GM19468 (cell line): ENCODE results near the gene MIF.
A peak's percentile ranks its signal among the peaks of the same experiment; 100 is the strongest.

ENCODE experiments used
- ATAC-seq: cut with Tn5 transposase; IDR thresholded peaks from one replicate; pipeline ENCODE4 v1.9.1; 2021; ENCODE audit warnings: mild to moderate bottlenecking, moderate library complexity, moderate number of reproducible peaks; ENCODE audit not compliant: unreplicated experiment; ENCODE audit errors: extremely low read depth

The MIF gene

DNA sequence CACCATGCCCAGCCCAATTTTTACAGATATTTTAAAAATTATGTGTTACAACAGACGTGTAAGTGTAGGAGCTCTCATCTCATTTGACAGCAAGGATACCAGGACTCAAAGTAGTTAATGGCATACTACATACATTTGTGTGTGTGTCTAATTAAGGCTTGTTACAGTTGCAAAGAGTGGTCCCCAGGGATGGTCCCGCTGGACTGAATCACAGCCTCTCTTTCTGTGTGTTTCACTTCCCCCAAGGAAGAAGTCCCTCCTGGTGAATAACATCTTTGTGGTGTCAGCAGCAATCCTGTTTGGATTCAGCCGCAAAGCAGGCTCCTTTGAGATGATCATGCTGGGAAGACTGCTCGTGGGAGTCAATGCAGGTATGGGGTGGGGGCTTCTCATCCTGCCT lies 19.3 kb upstream of the MIF start:
- ATAC-seq, result no peak

DNA sequence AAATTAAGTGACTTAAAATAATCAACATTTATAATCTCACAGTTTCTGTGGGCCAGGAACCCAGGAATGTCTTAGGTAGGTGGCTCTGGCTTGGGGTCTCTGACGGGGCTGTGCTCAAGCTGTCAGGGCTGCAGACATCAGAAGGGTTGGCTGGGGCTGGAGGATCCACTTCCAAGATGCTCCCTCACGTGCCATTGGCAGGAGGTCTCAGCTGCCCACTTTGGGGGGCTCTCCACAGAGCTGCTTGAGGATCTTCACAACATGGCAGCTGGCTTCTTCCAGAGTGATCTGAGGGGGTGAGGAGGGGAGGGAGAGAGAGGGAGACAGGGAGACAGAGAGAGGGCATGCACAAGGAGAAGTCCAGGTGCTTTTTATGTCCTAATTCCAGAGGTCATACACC lies 18.4 kb upstream of the MIF start:
- no peak for ATAC-seq

DNA sequence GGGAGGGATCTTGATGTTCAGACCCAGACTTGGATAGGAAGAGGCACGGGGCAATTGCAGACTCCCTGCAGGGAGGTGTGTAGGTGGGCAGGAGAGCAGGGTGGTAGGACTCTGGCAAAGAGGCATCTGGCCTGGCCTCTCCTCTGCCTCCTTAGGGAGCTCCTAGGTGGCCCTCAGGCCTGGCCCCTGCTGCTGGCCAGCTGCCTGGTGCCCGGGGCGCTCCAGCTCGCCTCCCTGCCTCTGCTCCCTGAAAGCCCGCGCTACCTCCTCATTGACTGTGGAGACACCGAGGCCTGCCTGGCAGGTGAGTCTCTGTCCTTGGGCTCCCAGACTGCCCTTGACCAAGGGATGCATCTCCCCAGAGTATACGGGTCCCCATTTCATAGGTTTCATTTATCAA lies 16.6 kb upstream of the MIF start:
- ATAC-seq, result no peak

DNA sequence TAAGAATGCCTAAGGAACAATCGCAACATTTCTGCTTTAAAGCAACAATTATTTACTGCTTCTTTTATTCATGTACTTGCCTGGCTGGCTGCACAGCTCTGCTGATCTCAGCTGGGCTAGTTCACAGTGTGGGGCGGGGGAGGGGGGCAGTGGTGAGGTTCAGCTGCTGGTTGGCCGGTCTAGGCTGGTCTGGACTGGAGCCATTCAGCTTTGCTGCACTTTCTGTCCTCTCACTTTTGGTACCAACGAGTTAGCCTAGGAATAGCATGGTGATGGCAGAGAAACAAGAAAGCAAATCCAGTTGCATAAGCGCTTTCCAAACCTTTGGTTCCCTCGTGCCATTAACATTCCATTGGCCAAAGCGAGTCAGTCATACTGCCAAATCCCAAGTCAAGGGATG lies 16.0 kb upstream of the MIF start:
- ATAC-seq, result no peak

DNA sequence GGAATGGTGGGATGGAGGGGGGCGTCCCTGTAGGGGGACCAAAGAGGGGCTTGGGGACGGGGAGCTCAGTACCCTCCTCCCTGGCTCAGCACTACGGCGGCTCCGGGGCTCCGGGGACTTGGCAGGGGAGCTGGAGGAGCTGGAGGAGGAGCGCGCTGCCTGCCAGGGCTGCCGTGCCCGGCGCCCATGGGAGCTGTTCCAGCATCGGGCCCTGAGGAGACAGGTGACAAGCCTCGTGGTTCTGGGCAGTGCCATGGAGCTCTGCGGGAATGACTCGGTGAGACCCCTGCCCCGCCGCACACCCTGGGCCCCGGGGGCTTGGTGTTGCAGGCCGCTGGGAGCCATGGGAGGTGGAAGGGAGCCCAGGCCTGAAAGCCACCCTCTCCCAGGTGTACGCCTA lies 11.8 kb upstream of the MIF start:
- ATAC-seq, result no peak

DNA sequence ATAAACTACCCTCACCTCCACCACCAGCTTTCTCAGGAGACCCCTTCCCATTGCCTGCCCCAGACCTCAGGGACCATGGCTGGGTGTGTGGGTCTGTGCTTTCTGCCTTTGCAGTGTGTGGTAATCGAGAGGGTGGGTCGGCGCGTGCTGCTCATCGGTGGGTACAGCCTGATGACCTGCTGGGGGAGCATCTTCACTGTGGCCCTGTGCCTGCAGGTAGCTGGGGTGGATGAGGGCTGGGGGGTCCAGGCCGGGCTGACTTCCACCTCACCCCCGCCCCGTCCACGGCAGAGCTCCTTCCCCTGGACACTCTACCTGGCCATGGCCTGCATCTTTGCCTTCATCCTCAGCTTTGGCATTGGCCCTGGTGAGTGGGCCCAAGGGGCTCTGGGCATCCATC lies 10.5 kb upstream of the MIF start:
- no peak for ATAC-seq

DNA sequence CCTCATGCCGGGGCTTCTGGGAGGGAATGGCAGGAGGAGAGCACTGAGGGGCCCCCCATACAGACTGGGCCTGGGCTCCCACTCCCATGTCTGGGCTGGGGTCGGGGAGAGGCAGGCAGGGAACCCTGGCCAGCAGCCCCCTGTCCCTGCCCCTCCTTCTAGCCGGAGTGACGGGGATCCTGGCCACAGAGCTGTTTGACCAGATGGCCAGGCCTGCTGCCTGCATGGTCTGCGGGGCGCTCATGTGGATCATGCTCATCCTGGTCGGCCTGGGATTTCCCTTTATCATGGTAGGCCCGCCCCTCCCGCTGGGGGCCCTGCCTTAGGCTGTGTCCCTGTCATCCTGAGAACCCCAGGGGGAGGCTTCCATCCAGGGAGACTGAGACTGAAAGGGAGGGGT lies 10.0 kb upstream of the MIF start:
- no peak for ATAC-seq

DNA sequence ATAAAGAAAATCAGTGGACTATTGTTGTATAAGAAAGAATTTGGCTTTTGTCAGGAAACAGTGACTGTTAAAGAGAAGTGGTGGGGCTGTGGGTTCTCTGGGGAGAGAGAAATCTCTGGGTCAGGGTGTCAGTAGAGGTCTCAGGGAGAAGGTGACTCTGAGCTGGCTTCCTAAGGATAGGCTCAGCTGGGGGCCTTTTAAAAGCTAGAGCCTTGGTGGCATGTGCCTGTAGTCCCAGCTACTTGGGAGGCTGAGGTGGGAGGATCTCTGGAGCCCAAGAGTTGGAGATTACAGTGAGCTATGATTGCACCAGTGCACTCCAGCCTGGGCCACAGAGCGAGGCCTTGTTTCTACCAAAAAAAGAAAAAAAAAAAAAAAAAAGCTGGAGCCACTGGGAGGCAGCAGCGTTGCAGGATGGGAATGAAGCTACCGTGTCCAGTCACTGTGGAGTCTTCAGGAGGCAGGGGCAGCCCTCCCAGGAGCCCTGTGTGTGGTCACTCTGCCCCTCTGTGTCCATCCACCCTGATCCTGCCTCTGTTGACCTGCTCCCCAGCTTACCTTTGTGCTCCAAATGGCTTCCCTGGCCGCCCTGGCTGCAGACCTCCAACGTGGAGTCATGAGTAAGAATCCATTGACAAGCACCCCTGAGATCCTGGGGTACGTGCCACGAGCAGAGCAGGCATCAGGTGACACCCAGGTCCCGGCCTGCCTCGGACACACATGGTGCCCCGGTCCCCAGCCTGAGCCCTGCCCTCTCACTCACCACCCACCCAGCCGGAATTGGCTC lies 5.4 kb upstream of the MIF start:
- no peak for ATAC-seq

DNA sequence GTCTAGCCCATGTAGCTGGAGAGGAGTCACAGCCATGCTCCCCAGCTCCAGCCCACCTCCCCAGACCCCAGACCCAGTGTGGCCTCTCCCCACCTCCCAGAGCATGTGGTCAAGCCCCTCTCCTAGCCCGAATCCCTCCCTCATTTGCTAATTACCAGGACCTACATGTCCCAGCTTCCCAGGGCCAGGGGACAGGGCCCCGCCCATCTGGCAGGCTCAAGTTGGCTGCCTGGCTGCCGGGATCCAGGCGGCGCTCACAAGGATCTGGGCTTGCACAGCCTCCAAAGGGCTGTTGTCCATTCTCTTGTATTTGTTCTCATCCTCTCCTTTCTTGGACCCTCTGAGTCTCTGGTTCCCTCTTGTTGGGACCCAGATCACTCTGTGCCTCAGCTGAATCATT lies 4.6 kb upstream of the MIF start:
- ATAC-seq, result no peak

DNA sequence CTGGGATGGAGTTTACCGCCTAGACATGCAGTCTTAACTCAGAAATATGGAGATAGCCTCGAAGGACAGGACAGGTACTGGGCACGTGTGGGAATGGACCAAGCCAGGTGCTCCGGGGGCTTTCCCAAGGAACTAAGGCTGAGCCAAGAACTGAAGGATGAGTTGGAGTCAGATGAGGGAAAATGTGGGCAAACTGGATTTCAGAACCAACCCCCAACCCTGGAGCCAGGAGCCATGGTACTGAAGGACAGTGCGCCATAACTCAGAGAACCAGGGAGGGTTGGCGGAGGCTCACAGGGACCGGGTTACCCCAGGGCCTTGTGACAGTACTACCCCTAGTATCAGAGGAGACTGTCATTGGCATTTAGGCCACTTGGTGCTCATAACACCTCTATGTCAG lies 2.5 kb upstream of the MIF start:
- no peak for ATAC-seq

DNA sequence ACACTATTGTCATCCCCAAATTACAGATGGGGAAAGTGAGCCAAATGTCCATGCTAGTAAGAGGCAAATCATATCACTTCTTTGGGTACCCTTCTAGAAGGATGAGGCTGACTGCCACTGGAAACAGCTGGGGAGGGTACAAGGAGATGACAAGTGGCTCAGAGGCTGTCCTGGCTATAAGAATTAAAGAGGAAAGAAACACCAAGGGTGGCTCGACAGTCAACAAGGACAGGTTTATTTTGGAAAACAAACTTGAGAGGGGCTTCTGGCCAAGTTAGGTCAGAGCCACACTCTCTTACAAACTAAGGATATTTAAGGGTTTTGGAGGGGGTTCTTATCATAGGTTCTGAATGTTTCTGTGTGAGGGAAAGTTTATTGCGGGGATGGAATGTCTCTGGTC lies 2.1 kb upstream of the MIF start:
- no peak for ATAC-seq

DNA sequence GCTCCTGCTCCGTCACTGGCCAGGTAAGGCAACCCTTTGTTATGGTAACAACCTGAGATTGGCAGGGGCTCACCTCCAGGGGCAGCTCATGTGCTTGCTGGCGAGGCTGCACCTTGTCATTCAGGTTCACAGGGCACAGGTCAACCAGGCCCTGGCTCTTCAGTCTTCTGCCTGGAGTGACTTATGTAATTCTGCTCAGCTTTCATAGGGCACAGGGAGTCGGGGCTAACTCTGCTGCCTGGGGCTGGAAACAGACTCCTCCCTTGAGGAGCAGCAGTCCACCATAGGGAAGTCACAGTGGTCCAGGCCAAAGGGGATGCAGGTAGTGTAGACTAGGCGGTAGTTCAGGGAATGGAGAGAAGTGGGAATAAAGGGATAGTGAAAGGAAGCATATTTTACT lies 1.5 kb upstream of the MIF start:
- ATAC-seq, result no peak

DNA sequence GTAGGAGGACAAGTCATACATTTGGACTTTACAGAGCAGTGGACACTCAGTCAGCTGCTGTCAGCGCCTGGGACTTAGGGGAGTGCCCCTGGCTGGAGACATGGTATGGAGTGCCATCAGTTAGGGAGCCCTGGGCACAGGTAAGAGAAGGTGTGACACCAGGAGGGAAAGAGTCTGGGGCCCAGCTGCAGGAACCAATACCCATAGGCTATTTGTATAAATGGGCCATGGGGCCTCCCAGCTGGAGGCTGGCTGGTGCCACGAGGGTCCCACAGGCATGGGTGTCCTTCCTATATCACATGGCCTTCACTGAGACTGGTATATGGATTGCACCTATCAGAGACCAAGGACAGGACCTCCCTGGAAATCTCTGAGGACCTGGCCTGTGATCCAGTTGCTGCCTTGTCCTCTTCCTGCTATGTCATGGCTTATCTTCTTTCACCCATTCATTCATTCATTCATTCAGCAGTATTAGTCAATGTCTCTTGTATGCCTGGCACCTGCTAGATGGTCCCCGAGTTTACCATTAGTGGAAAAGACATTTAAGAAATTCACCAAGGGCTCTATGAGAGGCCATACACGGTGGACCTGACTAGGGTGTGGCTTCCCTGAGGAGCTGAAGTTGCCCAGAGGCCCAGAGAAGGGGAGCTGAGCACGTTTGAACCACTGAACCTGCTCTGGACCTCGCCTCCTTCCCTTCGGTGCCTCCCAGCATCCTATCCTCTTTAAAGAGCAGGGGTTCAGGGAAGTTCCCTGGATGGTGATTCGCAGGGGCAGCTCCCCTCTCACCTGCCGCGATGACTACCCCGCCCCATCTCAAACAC lies 850 bp upstream of the MIF start:
- no peak for ATAC-seq

DNA sequence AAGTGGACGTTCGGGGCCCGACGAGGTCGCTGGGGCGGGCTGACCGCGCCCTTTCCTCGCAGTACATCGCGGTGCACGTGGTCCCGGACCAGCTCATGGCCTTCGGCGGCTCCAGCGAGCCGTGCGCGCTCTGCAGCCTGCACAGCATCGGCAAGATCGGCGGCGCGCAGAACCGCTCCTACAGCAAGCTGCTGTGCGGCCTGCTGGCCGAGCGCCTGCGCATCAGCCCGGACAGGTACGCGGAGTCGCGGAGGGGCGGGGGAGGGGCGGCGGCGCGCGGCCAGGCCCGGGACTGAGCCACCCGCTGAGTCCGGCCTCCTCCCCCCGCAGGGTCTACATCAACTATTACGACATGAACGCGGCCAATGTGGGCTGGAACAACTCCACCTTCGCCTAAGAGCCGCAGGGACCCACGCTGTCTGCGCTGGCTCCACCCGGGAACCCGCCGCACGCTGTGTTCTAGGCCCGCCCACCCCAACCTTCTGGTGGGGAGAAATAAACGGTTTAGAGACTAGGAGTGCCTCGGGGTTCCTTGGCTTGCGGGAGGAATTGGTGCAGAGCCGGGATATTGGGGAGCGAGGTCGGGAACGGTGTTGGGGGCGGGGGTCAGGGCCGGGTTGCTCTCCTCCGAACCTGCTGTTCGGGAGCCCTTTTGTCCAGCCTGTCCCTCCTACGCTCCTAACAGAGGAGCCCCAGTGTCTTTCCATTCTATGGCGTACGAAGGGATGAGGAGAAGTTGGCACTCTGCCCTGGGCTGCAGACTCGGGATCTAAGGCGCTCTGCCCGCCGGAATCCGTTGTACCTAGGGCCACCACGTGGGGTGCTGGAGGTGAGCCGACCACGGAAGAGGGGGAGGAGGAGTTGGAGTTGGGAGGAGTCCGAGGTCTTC lies 771 bp downstream of the MIF start:
- ATAC-seq, result peak; percentile 6

DNA sequence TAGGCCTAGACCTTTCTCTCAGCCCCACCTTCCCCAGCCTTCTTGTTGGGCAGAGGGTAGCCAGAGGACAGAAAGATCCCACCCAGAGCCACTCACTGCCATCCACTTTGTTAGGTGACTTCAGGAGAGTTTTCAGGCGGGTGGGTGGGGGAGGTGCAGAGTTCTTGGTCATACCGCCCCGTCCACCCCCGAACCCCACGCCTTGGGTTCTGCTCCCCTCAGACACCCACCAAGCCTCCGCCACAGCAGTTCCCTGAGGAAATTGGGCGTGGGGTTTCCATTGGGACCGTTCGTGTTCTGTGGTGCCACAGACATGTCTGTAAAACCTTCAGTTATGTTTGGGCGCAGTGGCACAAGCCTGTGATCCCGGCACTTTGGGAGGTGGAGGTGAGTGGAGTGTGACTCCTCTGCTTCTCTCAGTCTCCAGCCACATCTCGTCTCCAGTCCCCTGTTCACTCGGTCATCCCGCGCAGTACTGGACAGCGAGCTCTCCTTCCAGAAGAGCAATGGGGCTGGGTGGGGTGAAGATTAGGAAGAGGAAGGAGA lies 1.5 kb downstream of the MIF start:
- ATAC-seq, result no peak

DNA sequence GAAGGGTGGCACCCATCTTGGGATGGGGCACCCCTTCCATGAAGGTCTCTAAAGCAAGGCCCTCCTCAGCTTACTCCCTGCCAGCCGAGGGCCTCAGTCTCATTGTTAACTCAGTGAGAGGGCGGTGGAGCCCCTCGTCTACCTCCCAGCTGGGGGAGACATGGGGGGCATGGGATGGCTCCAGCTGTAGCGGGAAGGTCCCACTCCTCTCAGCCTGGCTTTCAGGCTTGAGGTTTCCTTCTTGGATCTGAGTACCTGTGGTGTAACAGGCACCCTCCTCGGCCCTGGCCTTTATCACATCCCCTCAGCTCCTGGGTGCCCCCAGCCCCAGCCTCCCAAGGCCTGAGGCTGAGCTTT lies 2.0 kb downstream of the MIF start:
- ATAC-seq, result no peak

DNA sequence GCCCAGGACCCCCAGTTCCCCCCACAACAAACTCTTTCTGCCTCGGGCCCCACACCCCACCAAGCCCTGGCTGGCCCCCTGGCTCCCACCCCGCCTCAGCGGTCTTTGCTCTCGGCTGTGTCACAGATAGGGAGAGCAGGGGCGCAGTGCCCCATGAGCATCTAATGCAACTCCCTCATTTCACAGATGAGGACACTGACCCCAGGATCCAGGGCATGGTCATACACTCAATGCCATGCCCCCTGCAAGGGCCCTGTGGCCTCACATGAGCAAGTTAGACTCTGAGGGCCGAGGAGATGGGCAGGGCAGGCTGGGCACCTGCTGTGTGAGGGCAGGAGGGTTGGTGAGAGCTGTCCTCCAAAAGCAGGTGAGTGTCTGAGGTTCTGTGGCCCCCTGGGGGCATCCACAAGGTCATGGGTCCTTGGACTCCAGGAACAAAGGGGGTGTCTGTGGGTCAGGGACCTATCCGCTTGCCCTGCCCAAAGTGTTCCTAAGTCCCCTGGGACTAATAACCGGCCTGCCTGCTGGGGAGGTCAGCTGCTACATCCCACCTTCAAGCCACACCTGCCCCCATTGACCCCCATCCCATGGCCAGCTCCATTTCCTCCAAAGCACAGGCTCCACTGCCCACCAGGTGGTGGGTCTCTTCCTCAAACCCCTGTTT lies 2.5 kb downstream of the MIF start:
- no peak for ATAC-seq

DNA sequence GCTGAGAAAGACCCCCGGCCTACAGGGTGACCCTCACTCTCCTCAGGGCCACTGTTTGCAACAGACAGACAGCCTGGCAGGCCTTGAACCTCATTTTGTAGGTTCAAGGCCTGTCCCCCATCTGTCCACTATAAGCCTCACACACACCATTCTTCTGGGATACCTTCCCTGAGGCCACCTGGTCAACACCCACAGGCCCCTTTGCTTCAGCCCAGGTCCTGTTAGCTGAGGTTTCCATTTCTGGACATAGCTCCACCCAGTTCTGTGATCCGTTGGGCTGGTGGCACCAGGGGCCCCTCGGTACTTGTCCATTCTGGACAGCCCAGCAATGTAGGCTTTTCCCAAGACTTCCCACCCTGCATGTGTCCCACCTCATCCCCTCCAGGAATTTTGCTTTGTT lies 3.1 kb downstream of the MIF start:
- ATAC-seq, result no peak

DNA sequence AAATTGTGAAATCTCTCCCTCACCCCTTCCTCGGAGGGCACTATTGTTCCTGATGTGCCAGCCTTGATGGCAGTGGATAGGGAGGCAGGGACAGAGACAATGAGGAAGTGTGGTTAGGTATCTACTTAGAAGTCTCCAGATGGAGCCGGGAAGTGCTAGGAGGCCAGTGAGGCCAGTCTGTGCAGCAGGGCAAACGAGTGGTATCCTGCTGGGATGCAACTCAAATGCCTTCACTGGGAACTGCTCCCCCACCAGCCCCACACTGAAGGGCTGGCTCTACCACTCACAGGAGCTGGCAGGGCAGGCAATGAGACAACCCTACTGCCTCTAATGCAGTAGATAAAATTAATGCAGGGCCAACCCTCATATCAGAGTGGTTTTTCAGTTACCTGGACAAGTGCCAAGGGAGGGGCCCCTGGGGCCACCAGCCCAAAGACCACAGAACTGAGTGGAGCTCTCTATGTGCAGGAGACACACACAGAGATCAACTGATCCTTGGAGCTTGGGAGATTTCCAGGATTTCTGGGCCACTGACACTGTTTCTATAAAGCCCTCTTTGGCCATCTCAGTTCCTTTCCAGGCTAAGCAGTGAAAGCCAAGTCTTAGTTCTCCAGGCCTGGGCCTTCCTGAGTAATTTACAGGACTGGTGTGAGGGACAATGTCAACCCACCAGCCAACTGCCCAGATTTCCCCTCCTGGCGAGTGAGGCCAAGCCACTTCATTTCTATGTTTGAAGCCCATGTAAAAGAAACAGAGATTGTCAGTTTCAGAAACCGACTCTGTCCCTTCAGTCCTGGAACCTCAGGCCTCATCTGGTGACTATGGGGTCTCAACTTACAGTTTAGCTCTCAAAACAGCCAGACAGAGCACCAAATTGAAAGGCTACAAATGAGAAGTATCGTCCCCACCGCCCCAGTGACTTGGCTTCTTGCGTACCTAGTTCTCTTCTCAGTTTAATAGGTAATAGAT lies 4.1 kb downstream of the MIF start:
- no peak for ATAC-seq
